SK-N-MC (cell line): ENCODE measurements around the gene NEUROG3.

Experiments used
- DNase-seq: peaks from one replicate; pipeline ENCODE4 v3.0.0-alpha.2; 2011; ENCODE audit warnings: low read depth, low spot score
- H3K27ac ChIP-seq: fragments of 200-600 bp; sonication (generic); 2 replicates; pipeline ENCODE4 v1.5.1; 2016; ENCODE audit warnings: mixed run types
- H3K36me3 ChIP-seq: fragments of 200-600 bp; sonication (generic); 2 replicates; pipeline ENCODE4 v1.6.1; 2017; ENCODE audit warnings: antibody characterized with exemption, low read length, mixed read lengths; ENCODE audit not compliant: insufficient read depth
- H3K4me3 ChIP-seq: fragments of 200-600 bp; sonication (generic); 2 replicates; pipeline ENCODE4 v1.5.1; 2016
- H3K9ac ChIP-seq: fragments of 200-600 bp; sonication (generic); 2 replicates; pipeline ENCODE4 v1.8.0; 2017; ENCODE audit warnings: mixed run types, mixed read lengths; ENCODE audit not compliant: insufficient read length
- H3K9me3 ChIP-seq: fragments of 200-600 bp; sonication (generic); 2 replicates; pipeline ENCODE4 v1.6.1; 2017; ENCODE audit warnings: low read depth, mild to moderate bottlenecking, antibody characterized with exemption, low read length, moderate library complexity, mixed read lengths
- EZH2 ChIP-seq: fragments of 200-600 bp; sonication (generic); IDR thresholded peaks from one replicate; pipeline ENCODE4 v1.6.1; 2017; ENCODE audit warnings: antibody characterized with exemption
- FOXP2 ChIP-seq: optimal IDR thresholded peaks from 2 replicates; pipeline ENCODE3; 2011; ENCODE audit warnings: mild to moderate bottlenecking, moderate library complexity; ENCODE audit not compliant: insufficient read depth; ENCODE audit errors: extremely low read length, control extremely low read depth
- POLR2AphosphoS5 ChIP-seq: IDR thresholded peaks from 2 replicates; pipeline ENCODE4 v1.6.1; 2012; ENCODE audit warnings: mild to moderate bottlenecking, low read depth, low read length, borderline replicate concordance

Gene NEUROG3

GRCh38 chr10:69568472-69569395, 4.5 kb downstream of the NEUROG3 start:
- Histone ChIP-seq H3K36me3 (no peaks in the 10 kb centered on the region), H3K4me3 (no peak overlapping the region), H3K9me3 (no peaks in the 10 kb centered on the region), H3K27ac (no peak overlapping the region), H3K9ac (no peak overlapping the region)
- DNase-seq = no peak
- TF ChIP-seq FOXP2 = no peak
- no peak for TF ChIP-seq EZH2
- TF ChIP-seq POLR2AphosphoS5 = no peak

- no peaks in the 10 kb centered on the region for H3K36me3 ChIP-seq
- H3K9me3 ChIP-seq = no peaks in the 10 kb centered on the region
- no peak overlapping the region for H3K27ac ChIP-seq
- no peak for TF ChIP-seq POLR2AphosphoS5
- no peak for TF ChIP-seq FOXP2
- no peak for TF ChIP-seq EZH2
- DNase-seq = no peak
- H3K4me3 ChIP-seq = no peak overlapping the region
- no peak overlapping the region for H3K9ac ChIP-seq
These were observed 5.3 kb downstream of the NEUROG3 start for GRCh38 chr10:69567920-69568319.

GRCh38 chr10:69562731-69563254, 10.4 kb downstream of the NEUROG3 start:
- no peak overlapping the region for H3K9ac ChIP-seq
- no peak overlapping the region for H3K27ac ChIP-seq
- TF ChIP-seq EZH2 (no peak), POLR2AphosphoS5 (no peak), FOXP2 (no peak)
- no peaks in the 10 kb centered on the region for H3K9me3 ChIP-seq
- H3K4me3 ChIP-seq = no peak overlapping the region
- DNase-seq = no peak
- no peaks in the 10 kb centered on the region for H3K36me3 ChIP-seq

- DNase-seq = no peak
- no peaks in the 10 kb centered on the region for H3K9me3 ChIP-seq
- H3K9ac ChIP-seq = no peak overlapping the region
- H3K4me3 ChIP-seq = no peak overlapping the region
- H3K36me3 ChIP-seq = no peaks in the 10 kb centered on the region
- no peak for TF ChIP-seq EZH2
- TF ChIP-seq POLR2AphosphoS5 = no peak
- TF ChIP-seq FOXP2 = no peak
- H3K27ac ChIP-seq = no peak overlapping the region
These were observed 13.7 kb downstream of the NEUROG3 start for GRCh38 chr10:69559525-69559924.

GRCh38 chr10:69558559-69558958, 14.7 kb downstream of the NEUROG3 start:
- Histone ChIP-seq H3K9ac (no peak overlapping the region), H3K27ac (no peak overlapping the region), H3K36me3 (no peaks in the 10 kb centered on the region), H3K9me3 (no peaks in the 10 kb centered on the region), H3K4me3 (no peak overlapping the region)
- TF ChIP-seq FOXP2 (no peak), EZH2 (no peak)
- DNase-seq = no peak

GRCh38 chr10:69554611-69555010, 18.6 kb downstream of the NEUROG3 start:
- Histone ChIP-seq H3K4me3 (no peak overlapping the region), H3K9ac (no peak overlapping the region), H3K9me3 (no peaks in the 10 kb centered on the region), H3K36me3 (no peaks in the 10 kb centered on the region), H3K27ac (no peak overlapping the region)
- TF ChIP-seq EZH2 (no peak), FOXP2 (no peak), POLR2AphosphoS5 (no peak)
- DNase-seq = no peak

- no peaks in the 10 kb centered on the region for H3K9me3 ChIP-seq
- H3K4me3 ChIP-seq = no peak overlapping the region
- no peak overlapping the region for H3K27ac ChIP-seq
- H3K9ac ChIP-seq = no peak overlapping the region
- TF ChIP-seq EZH2 = no peak
- no peak for TF ChIP-seq FOXP2
- TF ChIP-seq POLR2AphosphoS5 = no peak
- no peak for DNase-seq
- H3K36me3 ChIP-seq = no peaks in the 10 kb centered on the region
These were observed 19.9 kb downstream of the NEUROG3 start for GRCh38 chr10:69553328-69553727.

GRCh38 chr10:69552268-69552667, 21.0 kb downstream of the NEUROG3 start:
- Histone ChIP-seq H3K9me3 (no peaks in the 10 kb centered on the region), H3K4me3 (no peak overlapping the region), H3K36me3 (no peaks in the 10 kb centered on the region), H3K9ac (no peak overlapping the region), H3K27ac (no peak overlapping the region)
- DNase-seq = no peak
- TF ChIP-seq FOXP2 (no peak), POLR2AphosphoS5 (no peak), EZH2 (no peak)
